ENCODE data around the gene FNDC3B.
A peak's percentile ranks its signal among the peaks of the same experiment; 100 is the strongest.

FNDC3B gene

GRCh38 chr3:172289583-172289982 is 250.2 kb downstream of the FNDC3B start:
- TF ChIP-seq CTCF (IDR thresholded peaks at IDR 0.05; ENCODE audit: extremely low read depth, missing control alignments): peak; percentile 40
- DNase-seq (ENCODE audit: low spot score): peak; percentile 17

- TF ChIP-seq CTCF (IDR thresholded peaks at IDR 0.05; ENCODE audit: extremely low read depth, missing control alignments): no peak
- DNase-seq (ENCODE audit: low spot score): no peak
These were observed 251.1 kb downstream of the FNDC3B start for GRCh38 chr3:172290457-172290856.

GRCh38 chr3:172291650-172292049 is 252.3 kb downstream of the FNDC3B start:
- DNase-seq (ENCODE audit: low spot score): no peak
- no peak for TF ChIP-seq CTCF (IDR thresholded peaks at IDR 0.05; ENCODE audit: extremely low read depth, missing control alignments)

GRCh38 chr3:172292422-172292821 is 253.0 kb downstream of the FNDC3B start:
- no peak for TF ChIP-seq CTCF (IDR thresholded peaks at IDR 0.05; ENCODE audit: extremely low read depth, missing control alignments)
- no peak for DNase-seq (ENCODE audit: low spot score)

GRCh38 chr3:172293093-172293492 is 253.7 kb downstream of the FNDC3B start:
- TF ChIP-seq CTCF (IDR thresholded peaks at IDR 0.05; ENCODE audit: extremely low read depth, missing control alignments): no peak
- DNase-seq (ENCODE audit: low spot score): no peak

- no peak for TF ChIP-seq CTCF (IDR thresholded peaks at IDR 0.05; ENCODE audit: extremely low read depth, missing control alignments)
These were observed 254.9 kb downstream of the FNDC3B start for GRCh38 chr3:172294223-172294806.

GRCh38 chr3:172296248-172296974 is 257.0 kb downstream of the FNDC3B start:
- TF ChIP-seq CTCF (IDR thresholded peaks at IDR 0.05; ENCODE audit: extremely low read depth, missing control alignments): no peak

More at GRCh38 chr3:172294223-172294806, 254.9 kb downstream of the FNDC3B start:
- DNase-seq (ENCODE audit: low spot score): no peak

More at GRCh38 chr3:172296248-172296974, 257.0 kb downstream of the FNDC3B start:
- DNase-seq (ENCODE audit: low spot score): no peak

All from GM20000 (cell line).